ENCODE results near the gene SLIT1. TPM values are rescaled to one million over a fixed set of nuclear protein-coding genes. Genes with fewer than 3 reads are reported as not detected.
A peak's percentile ranks its signal among the peaks of the same experiment; 100 is the strongest.

The SLIT1 gene
- total RNA-seq, 1 donor from 2014 or later, result 0.51 TPM

DNA sequence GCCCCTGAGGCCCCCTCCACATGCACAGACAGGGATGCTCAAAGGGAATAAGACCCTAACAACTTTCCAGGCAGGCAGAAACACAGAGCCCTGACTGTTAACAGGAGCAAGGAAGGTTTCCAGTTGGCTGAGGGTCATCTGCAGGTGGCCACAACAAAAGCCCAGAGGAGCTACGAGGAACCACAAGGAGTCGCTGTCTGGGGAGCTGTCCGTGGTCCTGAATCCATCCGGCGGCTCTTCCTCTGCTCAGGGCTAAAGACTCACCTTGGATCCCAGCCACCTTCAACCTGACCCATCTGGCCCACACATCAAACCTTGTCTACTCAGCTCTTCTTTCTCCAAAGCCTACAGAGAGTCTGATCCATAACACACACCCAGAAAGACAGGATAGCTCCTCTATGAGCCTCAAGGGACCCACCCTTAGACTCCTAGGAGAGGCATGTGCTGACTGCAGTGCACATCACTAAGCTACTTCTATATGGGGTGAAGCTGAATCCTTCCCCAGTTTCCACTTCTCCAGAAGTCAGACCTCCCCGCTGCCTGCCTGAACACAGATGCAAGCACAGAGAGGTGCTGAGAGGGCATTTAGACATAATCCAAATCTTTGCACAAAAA, 104.0 kb downstream of the SLIT1 start:
- ATAC-seq (ENCODE audit: low read depth) (no peak), DNase-seq (peak; percentile 48)
- CTCF ChIA-PET, result interaction anchor here (0.8 to 3.9 kb wide), 7 partner anchors 9 to 128 kb away, joined by 3 to 29 read pairs (median 4); no protein-coding TSS in a partner anchor
- peak overlapping the region; percentile 9 for H3K27ac Mint-ChIP-seq
- intact Hi-C loops (cut with micrococcal nuclease), result no loop called here
- peaks cover 41% of the 10 kb centered on the region for H3K27me3 Mint-ChIP-seq
- H3K9me3 Mint-ChIP-seq, result no peaks in the 10 kb centered on the region
- TF ChIP-seq, protein P1, sequence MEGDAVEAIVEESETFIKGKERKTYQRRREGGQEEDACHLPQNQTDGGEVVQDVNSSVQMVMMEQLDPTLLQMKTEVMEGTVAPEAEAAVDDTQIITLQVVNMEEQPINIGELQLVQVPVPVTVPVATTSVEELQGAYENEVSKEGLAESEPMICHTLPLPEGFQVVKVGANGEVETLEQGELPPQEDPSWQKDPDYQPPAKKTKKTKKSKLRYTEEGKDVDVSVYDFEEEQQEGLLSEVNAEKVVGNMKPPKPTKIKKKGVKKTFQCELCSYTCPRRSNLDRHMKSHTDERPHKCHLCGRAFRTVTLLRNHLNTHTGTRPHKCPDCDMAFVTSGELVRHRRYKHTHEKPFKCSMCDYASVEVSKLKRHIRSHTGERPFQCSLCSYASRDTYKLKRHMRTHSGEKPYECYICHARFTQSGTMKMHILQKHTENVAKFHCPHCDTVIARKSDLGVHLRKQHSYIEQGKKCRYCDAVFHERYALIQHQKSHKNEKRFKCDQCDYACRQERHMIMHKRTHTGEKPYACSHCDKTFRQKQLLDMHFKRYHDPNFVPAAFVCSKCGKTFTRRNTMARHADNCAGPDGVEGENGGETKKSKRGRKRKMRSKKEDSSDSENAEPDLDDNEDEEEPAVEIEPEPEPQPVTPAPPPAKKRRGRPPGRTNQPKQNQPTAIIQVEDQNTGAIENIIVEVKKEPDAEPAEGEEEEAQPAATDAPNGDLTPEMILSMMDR (IDR thresholded peaks at IDR 0.05), result no peak
- POLR2A ChIA-PET, result no interaction called here
- H3K4me1 Mint-ChIP-seq, result no peaks in the 10 kb centered on the region
- H3K36me3 Mint-ChIP-seq (ENCODE audit: low read depth), result no peaks in the 10 kb centered on the region
- no peak overlapping the region for H3K4me3 Mint-ChIP-seq

DNA sequence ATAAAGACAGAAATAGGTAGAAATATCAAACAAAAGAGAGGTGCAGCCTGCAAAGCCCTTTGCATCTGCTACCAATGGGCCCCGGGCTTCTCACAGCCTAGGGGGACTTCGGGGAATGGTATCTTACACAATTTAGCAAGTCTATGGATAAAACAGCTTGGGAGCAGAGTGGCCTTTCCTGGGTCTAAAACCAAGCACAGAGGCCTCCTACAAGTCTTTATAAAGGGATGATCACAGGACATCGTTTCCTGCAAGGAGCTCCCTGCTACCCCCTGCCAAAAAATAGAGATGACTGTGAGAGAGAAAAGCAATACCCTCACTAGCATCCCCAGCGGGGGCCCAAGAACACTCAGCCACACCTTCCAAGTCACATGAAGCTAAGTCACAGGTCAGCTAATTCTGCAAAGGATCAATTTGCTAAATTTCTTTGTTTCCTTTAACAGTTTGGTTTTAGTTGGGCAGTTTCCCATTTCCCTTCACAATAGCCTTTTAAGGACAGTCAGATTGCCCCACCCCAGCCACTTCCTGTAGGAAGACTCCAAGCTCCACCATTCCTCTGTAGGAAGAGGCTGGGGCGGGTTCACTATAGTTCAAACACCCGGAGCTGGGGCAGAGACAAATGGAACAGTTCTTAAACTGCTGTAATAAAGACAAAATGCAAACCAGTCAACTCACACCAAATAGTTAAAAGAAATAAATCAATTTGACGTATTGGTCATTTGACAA, 105.5 kb downstream of the SLIT1 start:
- no peaks in the 10 kb centered on the region for H3K36me3 Mint-ChIP-seq (ENCODE audit: low read depth)
- H3K4me1 Mint-ChIP-seq, result no peaks in the 10 kb centered on the region
- H3K4me3 Mint-ChIP-seq, result no peak overlapping the region
- DNase-seq (no peak), ATAC-seq (ENCODE audit: low read depth) (no peak)
- ChIA-PET POLR2A (no interaction called here), CTCF (interaction anchor here (3.3 to 3.9 kb wide), 2 partner anchors 8 to 130 kb away, joined by 19 to 29 read pairs; no protein-coding TSS in a partner anchor)
- no peaks in the 10 kb centered on the region for H3K9me3 Mint-ChIP-seq
- TF ChIP-seq, protein P1 (IDR thresholded peaks at IDR 0.05), result no peak
- no peak overlapping the region for H3K27ac Mint-ChIP-seq
- intact Hi-C loops (cut with micrococcal nuclease), result no loop called here
- H3K27me3 Mint-ChIP-seq, result peaks cover 39% of the 10 kb centered on the region

DNA sequence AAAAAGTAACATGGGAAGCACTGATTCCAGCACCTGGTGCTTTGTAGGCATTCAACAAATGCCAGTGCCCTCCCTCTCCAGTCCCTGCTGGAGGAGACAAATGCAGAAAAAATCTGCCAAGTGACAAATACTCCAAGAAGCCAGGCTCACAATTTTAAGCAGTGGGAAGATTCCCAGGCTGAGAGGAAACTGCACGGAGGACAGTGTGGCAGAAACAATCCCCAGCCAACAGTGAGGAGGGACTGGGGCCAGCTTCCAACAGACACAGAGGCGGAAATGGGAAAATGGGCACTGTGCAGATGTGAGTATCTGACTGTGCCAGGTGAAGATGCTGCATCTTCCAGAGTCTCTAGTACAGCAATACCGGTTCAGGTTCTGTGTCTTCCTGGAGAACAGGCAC, 106.3 kb downstream of the SLIT1 start:
- no peak overlapping the region for H3K27ac Mint-ChIP-seq
- peaks cover 36% of the 10 kb centered on the region for H3K27me3 Mint-ChIP-seq
- ChIA-PET CTCF (interaction anchor here (3.9 kb wide), 1 partner anchor 130 kb away, joined by 29 read pairs; no protein-coding TSS in a partner anchor), POLR2A (no interaction called here)
- no peaks in the 10 kb centered on the region for H3K36me3 Mint-ChIP-seq (ENCODE audit: low read depth)
- intact Hi-C loops (cut with micrococcal nuclease), result no loop called here
- TF ChIP-seq, protein P1 (IDR thresholded peaks at IDR 0.05), result no peak
- H3K4me1 Mint-ChIP-seq, result no peaks in the 10 kb centered on the region
- ATAC-seq (ENCODE audit: low read depth) (no peak), DNase-seq (no peak)
- no peak overlapping the region for H3K4me3 Mint-ChIP-seq
- no peaks in the 10 kb centered on the region for H3K9me3 Mint-ChIP-seq

DNA sequence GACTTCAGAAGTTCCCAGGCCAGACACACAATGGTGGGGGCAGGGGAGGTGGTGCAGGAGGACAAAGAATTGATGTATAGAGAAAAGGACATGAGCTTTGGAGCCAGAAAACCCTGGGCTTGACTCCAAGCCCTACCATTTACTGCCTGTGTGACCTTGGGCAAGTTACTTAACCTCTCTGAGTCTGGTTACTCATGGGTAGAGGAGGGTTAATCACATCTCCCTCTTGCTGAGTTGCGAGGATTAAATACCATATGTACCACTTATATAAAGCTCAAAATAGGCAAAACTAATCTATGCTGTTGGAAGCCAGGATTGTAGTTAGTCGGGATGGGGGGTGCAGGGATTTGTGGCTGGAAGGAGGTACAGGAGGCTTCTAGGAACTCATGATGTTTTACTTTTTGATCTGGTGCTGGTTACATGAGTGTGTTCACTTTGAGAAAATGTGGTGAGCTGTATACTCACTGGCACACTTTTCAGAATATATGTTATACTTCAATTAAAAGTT, 106.8 kb downstream of the SLIT1 start:
- ATAC-seq (ENCODE audit: low read depth) (no peak), DNase-seq (no peak)
- TF ChIP-seq, protein P1 (IDR thresholded peaks at IDR 0.05), result no peak
- POLR2A ChIA-PET, result no interaction called here
- H3K9me3 Mint-ChIP-seq, result no peaks in the 10 kb centered on the region
- no peak overlapping the region for H3K4me3 Mint-ChIP-seq
- no peaks in the 10 kb centered on the region for H3K4me1 Mint-ChIP-seq
- H3K27me3 Mint-ChIP-seq, result peaks cover 36% of the 10 kb centered on the region
- intact Hi-C loops (cut with micrococcal nuclease), result no loop called here
- H3K27ac Mint-ChIP-seq, result no peak overlapping the region
- CTCF ChIA-PET, result interaction anchor here (2.6 to 3.9 kb wide), 2 partner anchors 131 kb away, joined by 15 to 29 read pairs; no protein-coding TSS in a partner anchor
- no peaks in the 10 kb centered on the region for H3K36me3 Mint-ChIP-seq (ENCODE audit: low read depth)

DNA sequence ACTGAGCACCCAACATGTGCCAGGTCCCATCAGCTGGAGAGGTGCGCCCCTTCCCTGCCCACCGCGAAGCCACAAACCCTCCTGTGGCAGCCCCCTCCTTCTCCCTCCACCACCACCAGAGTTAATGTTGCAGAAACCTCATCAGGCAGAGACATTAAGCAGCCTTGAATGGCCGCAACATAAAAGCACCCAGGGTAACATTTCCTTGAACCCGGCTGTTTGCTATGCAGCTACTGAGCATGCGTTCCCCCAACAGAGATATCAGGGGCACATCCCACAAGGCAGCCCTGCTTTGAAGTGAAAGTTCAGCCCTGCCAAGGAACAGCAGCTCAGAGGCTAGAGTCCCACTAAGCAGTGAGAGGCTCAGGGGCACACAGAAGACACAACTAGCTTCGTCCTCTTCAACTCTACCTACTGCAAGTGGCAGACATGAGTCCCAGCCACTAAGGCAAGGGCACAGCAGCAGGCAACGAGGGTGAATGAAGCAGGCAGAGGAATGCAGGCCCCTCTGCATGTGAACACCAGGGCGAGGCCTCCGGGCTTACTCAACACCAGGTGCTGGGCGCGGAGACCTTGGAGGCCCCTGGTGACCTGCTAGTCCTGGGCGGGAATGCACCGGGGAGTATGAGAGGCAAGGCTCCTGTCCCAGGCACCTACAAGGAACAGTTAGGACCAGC, 107.4 kb downstream of the SLIT1 start:
- no peak overlapping the region for H3K27ac Mint-ChIP-seq
- no peaks in the 10 kb centered on the region for H3K36me3 Mint-ChIP-seq (ENCODE audit: low read depth)
- TF ChIP-seq, protein P1 (IDR thresholded peaks at IDR 0.05), result no peak
- intact Hi-C loops (cut with micrococcal nuclease), result no loop called here
- no peak overlapping the region for H3K4me3 Mint-ChIP-seq
- ChIA-PET POLR2A (no interaction called here), CTCF (interaction anchor here (2.6 kb wide), 1 partner anchor 132 kb away, joined by 15 read pairs; no protein-coding TSS in a partner anchor)
- no peaks in the 10 kb centered on the region for H3K9me3 Mint-ChIP-seq
- no peaks in the 10 kb centered on the region for H3K4me1 Mint-ChIP-seq
- peaks cover 38% of the 10 kb centered on the region for H3K27me3 Mint-ChIP-seq
- DNase-seq, result no peak
- ATAC-seq (ENCODE audit: low read depth), result no peak

Data from activated B cell treated with CpG ODN at 0.5 μM for 24 hours (primary cell).